GM18519 (cell line): Measurements from ENCODE around the gene KCNJ16.

Source experiments
- ATAC-seq: cut with Tn5 transposase; IDR thresholded peaks from one replicate; pipeline ENCODE4 v1.9.1; 2021; ENCODE audit warnings: mild to moderate bottlenecking, moderate library complexity; ENCODE audit not compliant: unreplicated experiment, low FRiP score

The KCNJ16 gene

DNA sequence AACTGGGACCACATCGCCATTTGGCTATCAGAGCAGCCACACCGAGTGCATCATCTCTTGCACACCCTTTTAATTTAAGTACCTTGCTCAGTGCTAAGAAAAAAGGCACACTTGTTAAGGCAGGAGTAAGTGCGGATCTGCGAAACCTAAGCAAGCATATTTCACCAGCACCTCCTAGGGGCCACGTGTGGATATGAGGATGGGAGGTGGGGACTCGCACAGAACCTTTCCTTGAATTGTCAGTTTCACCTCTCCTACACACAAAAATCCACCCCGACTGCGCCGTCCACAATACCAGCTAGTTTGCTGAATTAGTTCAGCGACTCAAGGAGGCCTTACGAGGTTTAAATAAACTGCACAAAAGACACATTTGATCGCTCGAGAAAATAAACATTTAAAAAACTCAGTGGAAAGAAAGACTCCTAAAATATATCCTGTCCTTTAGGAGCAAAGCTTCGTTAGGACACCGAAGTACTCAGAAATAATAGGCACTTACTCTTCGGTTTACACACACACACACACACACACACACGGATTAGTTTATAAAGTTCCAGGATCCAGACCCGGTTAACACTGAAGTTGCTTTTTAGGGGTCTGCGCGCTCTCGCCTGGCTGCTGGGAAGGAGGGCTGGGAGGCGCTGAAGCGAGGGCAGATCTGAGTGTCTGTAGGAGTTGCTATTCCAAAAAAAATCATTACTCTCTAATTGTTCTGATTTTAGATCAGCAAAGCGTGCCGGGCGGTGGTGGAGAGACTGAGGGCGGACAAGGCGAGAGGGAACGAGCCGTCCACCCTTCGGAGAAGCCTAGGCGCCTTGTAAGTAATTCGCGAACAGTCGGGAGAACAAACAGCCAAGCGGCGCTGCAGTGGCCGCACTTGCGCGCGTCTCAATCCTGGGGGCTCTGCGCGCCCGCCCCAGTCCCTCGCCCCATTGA, 93.3 kb downstream of the KCNJ16 start:
- no peak for ATAC-seq

DNA sequence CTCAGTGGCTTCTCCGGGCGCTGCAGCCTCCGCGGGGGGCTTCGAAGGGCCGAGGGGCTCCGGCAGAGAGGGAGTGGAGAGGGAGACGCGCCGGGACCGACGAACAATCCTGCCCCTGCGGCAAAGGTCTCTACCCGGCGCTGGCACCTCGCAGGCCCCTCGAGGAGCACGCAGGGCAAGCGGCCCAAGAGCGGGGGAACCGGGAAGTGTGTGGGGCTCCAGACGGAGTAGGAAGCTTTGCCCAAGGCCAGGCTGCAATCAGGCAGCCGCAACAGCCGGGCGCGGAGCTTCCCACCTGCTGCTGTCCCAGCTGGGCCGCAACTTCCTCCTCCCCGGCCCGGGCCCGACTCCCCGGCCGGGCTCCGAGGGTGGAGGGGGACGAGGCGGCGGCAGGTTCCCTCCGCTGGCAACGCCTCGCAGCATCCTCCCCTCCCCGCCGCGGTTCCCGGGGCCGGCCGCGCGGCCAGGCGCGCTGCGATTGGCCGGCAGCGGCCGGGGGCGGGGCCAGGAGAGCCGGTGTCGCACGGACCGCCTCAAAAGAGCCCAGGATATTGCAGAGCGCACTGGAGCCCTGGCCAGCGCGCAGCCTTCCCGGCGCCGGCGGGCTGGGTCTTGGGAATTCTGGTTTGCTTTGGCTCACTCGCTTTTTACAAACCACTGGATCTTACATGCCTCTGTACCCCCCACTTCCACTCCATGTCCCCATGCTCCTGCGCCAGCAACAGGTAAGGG, 94.1 kb downstream of the KCNJ16 start, which contains the start of gene KCNJ2:
KCNJ2 (plus strand) TSS at position 556 of the 732 bp plus-strand sequence. CDS start 5,508 bp downstream, outside the sequence.
- ATAC-seq: peak; percentile 96

DNA sequence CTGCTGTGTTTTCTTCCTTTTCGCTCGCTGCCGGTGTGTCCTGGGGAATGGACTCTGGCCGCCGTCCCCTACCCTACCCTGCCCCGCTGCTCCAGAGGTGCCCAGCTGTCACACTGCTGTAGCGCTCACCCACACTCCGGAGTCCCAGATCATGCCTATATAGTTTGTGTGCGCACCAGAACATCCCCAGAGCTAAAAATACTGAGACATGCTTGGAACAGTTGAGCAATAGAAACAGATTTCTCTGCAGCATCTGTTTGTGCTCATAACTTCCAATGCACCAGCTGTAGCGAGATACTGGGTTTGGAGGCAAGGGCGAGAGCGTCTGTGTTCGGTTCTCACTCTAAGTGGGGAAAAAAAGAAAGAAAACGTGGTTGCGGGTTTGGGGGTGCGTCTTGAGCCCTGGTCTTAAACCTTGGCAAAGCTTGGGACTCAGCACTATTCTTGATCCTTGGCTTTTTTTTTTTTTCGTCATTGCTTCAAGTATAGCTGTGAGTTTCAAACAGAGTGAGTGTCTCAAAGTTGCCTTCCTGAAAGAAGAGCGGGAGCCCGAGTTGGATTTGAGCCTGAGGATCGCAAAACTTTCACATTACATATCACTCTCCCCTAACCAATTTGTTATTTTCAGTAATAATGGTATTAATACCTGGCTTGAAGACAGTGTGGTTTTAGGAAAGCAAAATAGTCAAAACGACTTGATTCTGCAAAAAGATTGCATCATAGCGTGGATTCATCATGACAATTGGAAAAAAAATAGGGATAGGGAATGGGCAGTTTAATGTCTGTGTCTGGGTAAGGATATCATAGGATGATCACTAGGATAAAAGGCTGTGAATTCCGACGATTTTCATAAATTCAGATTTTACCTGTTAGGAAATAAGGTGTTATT, 94.9 kb downstream of the KCNJ16 start:
- no peak for ATAC-seq

DNA sequence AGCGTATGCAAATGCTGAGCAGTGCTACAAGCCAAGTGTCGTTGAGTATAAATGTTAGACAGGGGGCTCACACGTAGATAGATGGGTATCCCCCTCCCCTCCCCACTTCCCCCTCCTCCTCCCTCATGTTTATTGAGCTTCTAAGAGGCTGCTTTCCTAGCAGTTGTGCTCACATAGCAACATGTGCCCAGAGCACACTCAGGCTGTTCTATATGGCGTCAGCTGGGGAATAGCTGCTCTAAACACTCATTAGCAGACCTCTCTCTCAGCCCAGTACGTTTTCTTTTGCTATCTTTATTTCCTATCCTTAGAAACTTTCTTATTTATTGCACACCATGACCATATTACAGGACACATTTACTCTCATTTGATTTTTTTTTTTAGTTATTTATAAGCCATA, 96.1 kb downstream of the KCNJ16 start:
- no peak for ATAC-seq

DNA sequence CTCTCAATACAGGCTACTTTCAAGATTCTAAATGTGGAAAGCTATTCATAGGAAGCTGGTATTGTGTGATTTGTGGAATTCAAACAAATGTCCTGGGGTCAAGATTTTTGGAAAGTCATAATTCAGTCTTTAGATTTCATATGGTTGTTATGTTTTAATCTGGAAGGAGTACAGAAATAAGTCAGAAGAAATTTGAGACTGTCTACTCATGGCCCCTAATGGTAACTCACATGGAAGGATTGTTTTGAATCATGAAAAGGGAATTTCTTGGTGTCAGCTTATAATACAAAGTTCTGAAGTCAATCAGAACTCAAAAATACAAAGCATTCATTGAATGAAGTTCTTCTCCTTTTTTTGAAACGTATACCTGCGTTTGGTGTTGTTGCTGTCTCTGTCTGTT, 97.4 kb downstream of the KCNJ16 start:
- no peak for ATAC-seq

DNA sequence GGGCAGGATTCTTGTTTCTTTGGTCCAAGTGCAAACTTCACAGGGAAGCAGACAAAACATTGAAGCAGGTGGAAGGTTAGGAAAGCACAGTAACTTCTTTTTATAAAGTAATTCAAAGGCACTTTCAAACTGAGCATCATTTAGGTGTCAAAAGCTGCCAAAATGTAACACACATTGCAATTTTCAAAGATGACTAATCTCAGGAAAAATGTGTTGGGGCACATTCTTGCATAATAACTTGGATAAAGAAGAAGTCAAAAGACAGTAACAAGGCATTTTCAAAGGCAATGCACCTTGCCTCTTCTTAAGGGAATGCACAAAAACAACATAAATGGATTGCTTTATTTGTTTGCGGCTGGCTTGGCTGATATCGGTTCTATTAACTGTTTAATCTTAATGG, 97.9 kb downstream of the KCNJ16 start:
- no peak for ATAC-seq

DNA sequence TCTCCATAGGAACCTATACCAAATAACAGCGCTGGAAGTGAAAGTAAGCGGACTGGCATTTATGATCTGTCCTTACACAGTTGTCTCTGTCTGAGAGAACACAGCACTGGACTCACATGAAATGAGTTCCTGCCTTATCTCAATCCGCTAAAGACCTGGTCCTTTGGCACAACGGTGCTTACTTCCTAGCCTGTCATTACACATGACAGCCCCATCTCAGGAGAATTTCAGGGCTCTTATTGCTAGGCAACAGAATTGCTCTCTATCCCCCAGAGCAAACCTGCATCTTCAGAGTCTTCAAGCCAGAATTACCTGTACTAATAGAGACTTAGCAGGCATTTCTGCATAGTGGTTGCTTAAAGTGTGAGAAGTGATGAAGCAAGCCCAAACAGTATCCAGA, 98.7 kb downstream of the KCNJ16 start:
- ATAC-seq: no peak

DNA sequence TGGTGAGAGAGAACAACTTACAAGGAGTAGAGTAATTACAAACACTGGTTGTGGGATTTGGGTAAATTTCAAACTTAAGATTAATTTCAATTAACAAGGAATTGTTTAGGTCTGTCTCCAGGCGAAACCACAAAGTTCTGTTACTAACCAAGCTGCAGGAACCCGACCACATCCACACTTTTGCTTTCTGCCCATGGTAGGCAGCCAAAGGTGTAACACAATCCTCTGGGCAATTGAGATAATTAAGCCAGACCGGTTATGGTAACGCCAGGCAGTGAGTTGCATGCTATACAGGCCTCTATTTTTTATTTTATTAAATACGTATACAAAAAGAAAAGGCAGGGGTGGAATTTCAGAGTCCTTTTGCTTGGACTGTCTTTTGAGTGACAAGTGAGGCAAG, 106.4 kb downstream of the KCNJ16 start:
- no peak for ATAC-seq

DNA sequence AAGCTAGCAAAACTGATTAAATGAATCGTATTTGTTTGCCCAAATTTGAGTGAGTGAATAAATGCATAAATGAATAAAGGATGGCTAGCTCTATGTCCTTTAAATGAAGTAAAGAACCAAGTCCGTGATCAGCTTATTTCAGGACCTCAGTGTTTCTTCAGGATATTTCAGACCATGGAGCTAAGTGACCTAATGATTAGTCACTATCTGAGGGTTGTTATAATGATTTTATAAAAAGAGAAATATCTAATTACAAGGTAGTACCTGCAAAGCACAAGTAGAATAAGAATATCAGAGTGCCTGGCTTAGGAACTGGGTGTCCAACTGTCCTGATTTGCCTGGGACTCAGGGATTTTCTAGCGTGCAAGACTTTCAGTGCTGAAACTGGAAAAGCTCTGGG, 106.8 kb downstream of the KCNJ16 start:
- no peak for ATAC-seq

DNA sequence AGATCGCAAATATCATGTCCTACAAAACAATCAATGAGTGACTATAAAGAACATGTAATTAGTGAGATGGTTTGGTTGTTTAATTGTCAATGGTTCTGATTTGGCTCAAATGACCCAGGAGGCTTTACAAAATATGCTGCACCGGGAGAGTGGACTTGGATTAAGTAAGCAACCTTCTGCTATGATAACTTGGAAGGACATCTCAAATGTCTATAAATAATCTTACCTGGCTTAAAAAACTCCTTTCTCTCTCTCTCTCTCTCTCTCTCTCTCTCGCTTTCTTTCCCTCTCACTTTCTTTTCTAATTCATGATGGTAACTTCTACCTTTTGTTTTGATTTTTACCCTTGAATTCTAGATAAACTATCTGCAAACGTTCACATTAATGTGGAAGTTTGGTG, 108.5 kb downstream of the KCNJ16 start:
- ATAC-seq: no peak

DNA sequence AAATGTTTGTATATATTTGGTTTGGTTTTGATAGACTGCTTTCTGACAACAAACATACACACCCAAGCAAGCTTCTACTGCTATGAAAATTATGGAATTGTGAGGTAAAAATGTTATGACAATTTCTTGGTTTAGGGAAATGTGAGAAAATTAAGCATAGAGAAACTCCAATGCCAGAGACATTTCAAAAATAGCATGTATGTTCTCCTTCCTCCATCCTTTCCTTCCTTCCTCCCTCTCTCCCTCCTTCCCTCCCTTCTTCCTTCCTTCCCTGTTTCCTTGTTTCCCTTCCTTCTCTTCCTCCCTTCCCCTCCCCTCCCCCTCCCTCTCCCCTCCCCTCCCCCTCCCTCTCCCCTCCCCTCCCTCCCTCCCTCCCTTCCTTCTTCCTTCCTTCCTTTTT, 109.2 kb downstream of the KCNJ16 start:
- ATAC-seq: no peak

DNA sequence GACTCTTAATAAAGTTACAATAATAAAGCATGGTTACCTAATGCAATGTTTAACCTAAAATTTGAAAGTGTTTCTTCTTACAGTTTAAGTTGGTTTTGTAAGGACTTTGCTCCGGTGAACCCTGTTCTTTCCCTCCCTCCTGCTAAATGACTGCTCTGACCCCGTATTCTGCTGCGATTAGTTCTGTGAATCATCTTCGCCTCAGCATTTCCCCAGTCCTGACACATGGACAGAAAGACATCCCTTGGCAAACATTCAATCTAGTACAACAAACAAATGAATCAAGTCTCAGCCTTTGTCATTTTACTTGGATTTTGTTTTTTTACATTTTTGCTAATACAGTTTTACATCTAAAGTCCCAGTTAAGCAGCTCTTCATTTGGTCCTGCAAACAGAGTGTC, 109.7 kb downstream of the KCNJ16 start:
- no peak for ATAC-seq
